GM03348 (cell line): ENCODE results near the gene TOP1.

Source experiments
- DNase-seq: peaks from one replicate; pipeline ENCODE4 v3.0.0; 2012; ENCODE audit warnings: low spot score

The TOP1 gene

DNA sequence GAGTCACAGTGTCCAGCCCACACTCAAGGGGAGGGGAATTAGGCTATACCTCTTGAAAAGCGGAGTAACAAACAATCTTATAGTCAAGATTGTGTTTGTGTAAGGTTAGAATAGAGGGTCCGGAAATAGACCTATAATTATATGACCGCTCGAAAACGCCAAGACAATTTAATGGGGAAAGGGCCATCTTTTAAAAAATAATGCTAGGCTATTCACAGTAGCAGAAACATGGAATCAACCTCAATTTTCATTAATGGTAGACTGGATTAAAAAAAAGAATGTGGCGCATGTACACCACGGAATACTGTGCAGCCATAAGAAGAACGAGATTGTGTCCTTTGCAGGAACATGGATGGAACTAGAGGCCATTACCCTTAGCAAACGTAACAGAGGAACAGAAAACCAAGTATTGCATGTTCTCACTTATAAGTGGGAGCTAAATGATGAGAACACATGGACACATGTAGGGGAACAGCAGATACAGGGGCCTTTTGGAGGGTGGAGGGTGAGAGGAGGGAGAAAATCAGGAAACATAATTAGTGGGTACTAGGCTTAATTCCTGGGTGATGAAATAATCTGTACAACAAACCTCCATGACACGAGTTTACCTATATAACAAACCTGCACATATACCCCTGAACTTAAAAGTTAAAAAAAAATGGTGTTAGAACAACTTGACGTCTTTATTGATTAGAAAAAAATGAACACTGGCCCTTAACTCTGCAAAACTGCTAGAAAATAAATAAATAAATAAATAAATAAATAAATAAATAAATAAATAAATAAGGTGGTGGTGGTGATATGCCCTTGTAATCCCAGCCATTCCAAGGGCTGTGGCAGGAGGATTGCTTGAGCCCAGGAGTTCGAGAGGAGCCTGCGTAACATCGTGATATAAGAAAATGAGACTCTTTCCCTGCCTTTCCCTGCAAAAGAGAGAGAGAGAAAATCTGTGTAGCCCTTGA, 30.3 kb downstream of the TOP1 start:
- DNase-seq = no peak

DNA sequence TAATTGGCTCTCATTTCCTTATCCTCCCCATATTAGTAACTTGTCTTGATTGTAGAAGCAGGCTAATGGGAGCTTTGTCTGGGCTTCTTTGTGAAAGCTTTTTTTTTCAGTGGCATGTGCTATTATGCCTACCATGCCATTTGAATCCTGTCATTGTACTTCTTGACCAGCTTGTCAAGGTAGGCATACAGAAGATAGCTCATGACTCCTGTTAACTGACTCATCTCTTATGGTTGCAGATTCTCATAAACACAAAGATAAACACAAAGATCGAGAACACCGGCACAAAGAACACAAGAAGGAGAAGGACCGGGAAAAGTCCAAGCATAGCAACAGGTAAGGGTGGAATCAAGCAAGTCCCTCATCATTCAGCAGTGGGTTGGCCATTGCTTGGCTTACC, 32.5 kb downstream of the TOP1 start:
- no peak for DNase-seq

DNA sequence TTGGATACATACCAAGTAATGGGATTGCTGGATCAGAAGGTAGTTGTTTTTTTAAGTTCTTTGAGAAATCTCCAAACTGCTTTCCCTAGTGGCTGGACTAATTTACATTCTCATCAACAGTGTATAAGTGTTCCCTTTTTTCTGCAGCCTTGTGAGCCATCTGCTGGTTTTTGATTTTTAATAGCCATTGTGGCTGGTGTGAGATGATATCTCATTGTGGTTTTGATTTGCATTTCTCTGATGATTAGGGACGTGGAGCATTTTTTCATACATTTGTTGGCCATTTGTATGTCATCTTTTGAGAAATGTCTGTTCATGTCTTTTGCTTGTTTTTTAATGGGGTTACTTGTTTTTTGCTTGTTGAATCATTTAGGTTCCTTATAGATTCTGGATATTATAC, 34.8 kb downstream of the TOP1 start:
- no peak for DNase-seq

DNA sequence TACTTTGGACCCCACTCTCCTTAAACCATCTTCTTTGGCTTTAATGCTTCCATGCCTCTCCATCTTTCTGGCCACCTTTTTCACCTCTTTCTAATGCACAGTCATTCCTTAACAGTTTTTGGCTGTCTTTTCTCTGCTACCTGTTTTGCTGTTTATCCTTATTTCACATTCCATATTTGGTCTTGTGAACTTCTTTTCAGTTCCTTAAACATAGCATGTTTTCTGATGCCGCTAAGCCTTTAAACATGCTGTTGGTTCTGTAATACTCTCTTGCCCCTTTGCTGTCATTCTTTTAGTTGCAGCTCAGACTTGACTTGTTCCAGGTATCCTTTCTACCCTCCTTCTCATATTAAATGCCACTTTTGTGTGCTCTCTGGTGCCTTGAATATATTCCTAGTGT, 35.8 kb downstream of the TOP1 start:
- no peak for DNase-seq

DNA sequence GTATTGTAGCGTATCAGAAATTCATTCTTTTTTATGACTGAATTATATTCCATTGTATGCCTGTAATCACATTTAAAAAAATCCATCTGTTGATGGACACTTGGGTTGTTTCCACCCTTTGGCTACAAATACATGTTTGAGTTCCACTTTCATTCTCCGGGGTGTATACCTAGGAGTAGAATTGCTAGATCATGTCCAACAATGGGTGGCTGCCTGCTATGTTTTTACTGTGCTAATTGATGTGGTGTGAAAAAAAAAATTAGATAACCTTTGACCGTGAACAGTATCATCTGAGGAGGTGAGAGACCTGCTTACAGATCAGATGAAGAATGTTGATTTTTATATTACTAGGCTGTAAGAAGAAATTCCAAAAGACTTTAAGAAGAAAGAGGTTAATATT, 37.1 kb downstream of the TOP1 start:
- DNase-seq = no peak

DNA sequence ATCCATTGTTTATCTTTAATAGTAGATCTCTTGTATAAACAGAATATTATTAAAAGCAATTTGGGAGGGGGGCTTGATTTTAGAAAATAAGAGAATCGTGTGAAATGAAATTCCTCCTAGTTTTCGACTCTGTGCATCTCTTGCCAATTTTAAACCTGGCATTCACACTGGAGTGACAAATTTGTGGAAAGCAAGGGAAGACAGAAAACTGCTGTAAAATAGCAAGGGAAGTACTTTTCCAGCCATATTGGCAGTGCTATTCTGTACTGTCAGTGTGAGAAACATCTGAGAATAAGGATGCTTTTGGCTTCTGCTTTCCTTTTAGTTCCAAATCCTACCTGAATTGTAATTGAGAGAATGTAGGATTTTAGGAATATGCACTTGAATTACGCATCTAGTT, 40.2 kb downstream of the TOP1 start:
- DNase-seq = no peak

DNA sequence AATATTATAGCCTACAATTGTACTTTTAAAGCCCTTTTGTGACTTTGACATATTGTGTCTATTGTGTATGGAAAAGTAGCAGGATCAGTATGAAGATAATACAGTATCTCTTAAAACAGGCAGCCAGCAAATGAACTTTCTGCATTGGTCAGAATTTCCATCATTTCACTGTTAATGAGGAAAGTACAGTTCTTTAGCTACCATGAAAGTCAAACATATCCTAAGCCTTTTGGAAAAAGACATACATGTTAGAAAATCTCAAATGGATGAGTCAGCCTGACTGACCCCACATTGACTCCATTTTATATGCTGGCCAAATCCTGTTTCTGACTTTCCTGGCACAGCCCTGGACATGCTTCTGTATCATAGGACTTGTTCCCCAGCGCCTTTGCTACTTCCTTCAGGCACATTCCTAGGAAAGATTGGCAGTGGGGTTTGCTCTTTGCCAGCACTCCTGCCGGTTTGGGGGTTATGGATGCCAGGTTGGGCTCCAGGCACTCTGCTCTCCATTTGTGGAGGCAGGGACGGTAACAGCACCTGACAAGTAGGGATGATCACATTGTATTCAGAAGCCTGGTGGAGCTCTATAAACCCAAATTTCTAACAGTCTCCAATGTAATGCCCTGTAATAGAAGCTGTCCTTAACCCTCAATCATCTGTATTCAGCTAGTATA, 43.7 kb downstream of the TOP1 start:
- DNase-seq = peak; percentile 75

DNA sequence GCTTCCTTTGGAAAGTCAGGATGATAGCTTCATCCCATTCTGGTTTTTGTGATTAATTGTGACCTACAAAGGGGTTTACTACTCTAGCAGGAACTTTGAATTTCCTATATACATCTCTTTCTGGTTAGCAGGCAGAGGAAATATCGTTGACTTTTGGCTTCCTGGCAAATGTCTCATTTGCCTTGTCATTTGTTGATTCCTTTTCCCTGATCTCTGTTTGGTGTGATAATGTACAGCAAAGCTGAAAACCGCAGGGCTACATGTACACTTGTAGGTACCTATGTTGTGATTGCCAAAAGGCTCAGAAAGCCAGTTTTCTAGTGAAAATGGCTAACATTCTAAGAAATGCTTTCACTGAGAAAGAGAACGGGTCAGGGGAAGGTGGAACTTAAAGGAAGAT, 44.3 kb downstream of the TOP1 start:
- no peak for DNase-seq

DNA sequence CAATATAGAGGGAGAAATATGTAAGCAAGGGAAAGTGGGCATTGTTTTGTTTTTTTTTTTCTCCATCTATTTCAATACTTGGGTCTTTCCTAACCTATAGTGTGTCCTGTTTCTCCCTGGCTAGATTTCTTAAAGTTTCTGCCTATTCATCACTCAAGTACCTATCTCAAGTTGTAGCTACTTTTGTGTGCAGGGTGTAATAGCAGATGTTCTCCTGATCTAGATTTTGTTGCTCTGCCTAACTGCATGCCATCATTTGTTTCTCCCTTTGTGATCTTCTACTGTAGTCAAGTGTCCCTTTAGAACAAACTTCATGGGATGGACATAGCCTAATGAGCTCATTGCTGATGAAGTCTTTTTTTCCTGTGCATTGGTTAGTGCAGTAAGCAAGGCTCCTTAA, 45.8 kb downstream of the TOP1 start:
- no peak for DNase-seq

DNA sequence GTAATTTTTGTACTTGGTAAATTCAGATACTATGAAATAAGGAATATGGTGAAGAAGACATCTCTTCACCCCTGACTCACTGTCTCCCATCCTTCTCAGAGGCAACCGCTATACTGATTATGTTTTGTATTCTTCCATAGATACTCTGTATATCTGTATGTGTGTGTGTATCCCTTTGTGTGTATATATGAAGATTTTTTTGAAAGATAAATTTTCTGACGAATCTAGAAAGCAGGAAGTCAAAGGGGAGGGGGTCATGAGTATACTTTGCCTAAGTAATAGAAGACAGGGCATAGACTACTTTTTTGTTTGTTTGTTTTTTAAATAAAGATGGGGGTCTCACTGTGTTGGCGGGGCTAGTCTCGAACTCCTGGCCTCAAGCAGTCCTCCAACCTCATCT, 48.2 kb downstream of the TOP1 start:
- no peak for DNase-seq

DNA sequence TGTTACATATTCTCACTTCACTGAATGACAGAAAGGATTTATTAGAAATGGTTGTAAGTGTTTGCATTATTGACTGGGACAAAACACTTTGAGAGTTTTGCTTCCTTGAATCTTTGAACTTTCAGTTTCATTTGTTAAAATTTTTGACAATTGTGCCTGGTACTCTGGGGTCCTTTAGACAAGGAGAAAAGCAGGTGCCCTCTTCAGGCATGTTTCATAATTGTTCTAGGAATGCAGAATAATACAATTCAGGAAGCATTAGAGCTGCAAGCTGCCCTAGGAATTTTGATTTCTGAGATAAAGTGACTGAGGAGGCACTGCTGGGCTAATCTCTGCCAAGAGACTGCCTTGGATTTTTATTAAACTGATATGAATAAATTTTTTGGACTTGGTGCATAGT, 49.7 kb downstream of the TOP1 start:
- DNase-seq = peak; percentile 73

DNA sequence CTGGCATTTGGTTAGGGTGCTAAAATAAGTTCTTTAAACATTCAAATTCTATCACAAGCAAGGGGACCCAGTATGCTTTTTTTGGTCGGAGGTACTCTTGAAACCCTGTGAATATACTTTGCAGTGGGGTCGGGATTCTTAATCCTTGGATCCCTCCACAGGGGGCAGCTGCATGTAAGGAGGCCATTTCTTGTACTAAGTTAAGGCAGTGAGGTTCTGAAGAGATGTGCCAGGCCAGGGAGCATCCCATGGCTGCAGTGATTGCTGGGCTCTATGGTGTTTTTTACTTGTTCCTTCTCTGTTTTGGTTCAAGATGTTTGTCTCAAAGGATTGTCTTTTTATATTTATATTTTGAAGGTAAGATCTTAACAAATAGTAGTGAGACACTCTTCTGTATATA, 50.4 kb downstream of the TOP1 start:
- DNase-seq = no peak

DNA sequence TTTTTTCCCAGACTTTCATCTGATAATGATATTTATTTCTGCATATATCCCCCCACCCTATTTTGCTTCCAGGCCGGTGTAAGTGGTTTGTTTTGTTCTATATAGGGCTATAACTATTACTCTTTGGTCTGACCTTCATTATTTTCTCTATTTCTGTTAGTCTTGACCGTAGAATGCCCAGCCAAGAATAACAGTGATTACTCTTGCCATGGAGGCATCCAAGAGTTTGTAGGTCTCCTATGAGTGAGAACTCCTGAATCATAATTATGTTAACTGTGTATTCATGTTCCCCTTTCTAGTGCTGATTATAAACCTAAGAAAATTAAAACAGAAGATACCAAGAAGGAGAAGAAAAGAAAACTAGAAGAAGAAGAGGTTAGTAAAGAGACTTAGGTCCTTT, 52.2 kb downstream of the TOP1 start:
- no peak for DNase-seq

DNA sequence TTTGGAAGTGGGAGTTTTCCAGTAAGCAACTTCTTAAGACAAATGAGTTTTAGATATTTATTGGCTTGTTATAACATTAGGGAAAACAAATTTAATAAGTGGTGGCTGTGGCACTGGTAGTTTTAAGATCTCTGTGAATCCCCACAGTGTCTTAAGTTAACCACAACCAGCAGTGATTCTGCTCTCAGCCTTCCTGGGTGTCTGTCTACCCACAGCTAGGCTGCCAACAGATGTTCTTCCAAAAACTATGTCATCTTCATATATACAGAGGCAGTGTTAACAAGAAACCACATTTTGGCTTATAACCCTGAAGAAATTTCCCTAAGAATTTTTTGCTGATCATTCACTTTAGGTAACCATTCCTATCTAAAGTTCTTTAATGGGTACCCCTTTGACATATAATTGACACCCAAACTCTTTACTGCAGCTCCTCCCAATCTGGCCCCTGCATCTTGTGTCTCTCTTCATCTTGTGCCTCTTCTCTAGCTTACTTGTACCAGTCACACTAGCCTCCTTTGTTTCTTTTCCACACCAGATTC, 52.7 kb downstream of the TOP1 start:
- DNase-seq = peak; percentile 33

DNA sequence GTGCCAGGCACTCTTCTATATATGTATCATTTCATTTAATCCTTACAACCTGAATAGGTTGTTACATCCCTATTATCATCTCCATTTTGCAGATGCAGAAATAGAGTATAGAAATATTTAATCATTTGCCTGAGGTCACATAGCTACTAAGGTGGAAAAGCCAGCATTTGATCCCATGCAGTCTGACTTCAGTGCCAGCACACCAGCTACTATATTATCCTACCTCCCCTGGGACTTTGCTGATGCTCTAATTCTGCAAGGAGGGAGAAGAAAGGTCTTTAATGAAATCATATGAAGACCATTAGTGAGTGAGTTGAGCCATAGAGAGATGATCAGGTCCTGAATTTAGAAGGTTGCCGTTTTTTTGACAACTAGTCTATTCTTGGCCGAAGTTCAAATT, 53.7 kb downstream of the TOP1 start:
- DNase-seq = no peak

DNA sequence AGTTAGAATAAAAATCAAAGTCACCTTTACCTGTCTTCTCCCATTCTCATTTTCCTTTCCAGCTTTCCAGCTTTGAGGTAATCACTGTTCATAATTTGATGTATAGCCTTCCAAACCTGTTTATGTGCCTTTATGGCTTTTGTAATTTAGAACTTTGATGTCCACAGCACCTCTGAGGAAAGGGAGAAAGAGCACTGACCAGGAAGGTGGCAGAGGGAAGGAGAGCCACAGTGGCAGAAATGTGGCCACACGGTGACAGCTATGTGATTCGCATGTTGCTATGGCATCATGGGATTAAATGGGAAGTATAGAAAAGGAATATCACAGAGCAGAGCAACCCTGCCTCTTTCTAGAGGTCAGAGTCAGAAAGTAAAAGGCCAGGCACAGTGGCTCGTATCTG, 57.0 kb downstream of the TOP1 start:
- no peak for DNase-seq

DNA sequence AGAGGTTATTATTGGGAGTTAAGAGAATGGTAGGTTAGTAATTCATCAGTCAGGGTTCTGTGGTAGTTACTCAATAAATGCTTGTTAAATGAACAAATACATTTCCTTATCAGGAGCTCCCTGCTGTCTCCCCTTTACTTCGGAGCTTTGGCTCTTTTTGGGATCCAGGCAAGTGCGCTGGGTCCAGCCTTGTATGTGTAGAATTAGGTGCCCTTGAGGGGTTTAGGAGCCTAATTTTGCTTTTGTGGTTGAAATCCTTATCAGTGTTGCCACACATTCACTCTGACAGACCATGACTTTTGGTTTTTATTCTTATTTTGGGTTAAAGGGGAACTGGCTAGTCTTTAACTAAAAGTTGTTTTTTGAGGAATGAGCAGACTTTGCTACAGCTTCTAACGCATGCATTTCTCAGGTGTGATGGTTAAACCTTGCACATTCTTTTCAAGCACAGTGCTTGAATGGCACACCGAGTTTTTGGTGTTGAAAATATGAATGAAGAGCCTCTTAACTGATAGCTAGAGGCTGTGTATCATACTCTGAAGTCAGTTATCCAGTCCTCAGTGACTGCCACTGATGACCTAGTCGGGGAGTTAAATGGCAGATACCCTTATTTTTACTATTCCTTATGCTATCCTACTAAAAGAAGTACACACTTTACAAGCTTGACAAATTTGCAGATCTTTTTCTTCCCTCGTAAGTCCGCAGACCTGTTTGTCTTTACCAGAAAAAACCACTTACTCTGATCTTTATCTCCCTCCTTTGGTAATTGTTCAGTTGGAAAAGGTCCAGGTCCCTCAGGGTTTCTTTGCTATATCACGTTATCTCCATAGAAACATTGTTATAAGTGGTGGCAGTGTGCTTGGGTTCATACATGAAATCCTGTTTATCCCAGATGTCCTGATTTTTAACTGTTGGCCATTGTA, 58.0 kb downstream of the TOP1 start:
- DNase-seq = no peak

DNA sequence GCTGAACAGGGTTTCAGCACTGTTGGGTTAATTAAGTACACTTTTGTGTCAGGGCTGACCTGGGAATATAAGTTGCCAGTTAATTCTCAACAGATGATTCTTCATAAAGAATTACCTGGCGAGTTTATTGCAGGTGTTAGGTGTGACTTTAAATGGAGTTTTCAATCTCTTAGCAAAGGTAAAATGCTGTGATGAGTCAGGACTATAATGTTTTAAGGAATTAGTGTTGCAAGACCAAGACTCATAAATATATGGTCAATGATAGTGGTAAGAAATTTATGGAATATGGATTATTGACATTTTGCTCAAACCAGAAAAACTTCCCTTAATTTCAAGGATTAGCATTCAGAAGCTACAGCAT, 58.7 kb downstream of the TOP1 start:
- DNase-seq = no peak

DNA sequence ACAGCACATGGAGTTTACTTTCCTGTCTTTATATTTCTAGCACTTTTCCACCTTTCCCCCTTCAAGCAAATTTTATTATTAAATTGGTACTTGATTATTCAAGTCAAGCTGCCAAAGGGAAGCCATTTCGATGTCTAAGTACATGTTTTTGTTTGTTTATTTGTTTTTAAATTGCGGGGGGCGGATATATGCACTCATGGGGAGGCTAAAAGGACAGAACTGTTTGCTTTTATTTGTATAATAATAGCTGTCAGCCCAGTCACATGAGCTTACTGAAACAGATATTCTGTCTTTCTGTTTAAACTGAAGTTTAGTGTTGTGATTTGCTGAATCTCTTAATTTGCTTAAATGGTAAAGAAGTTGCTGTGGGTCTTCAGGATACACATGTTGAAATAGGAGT, 59.2 kb downstream of the TOP1 start:
- no peak for DNase-seq

DNA sequence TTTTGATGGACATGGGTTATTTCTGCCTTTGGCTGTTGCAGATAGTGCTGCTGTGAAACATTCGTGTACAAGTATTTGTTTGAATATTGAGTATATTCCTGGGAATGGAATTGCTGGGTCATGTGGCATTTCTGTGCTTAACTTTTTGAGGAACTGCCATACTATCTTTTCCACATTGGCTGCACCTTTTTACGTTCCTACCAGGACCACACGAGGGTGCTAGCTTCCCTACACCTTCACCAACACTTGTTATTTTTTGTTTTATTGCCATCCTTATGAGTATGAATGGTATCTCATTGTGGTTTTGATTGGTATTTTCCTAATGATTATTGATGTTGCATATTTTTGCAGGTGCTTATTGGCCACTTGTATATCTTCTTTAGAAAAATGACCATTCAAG, 60.9 kb downstream of the TOP1 start:
- DNase-seq = no peak

DNA sequence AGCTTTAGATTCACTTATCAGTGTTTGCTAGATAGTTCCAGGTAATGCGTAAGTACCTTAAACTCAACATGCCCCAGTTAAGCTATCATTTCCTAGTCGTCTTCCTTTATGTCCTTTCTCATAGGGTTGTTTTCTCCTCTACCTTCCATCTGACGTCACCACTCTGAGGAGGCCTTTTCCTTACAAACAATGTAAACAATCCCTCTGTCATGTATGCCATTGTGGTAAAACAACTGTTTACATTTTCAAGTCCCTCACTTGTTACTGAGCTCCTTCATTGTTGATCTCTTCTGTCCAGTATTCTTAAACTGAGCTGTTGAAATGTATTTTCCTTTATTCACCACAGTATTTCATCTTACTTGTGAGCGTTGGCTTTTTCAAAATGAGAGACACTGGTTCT, 63.3 kb downstream of the TOP1 start:
- no peak for DNase-seq

DNA sequence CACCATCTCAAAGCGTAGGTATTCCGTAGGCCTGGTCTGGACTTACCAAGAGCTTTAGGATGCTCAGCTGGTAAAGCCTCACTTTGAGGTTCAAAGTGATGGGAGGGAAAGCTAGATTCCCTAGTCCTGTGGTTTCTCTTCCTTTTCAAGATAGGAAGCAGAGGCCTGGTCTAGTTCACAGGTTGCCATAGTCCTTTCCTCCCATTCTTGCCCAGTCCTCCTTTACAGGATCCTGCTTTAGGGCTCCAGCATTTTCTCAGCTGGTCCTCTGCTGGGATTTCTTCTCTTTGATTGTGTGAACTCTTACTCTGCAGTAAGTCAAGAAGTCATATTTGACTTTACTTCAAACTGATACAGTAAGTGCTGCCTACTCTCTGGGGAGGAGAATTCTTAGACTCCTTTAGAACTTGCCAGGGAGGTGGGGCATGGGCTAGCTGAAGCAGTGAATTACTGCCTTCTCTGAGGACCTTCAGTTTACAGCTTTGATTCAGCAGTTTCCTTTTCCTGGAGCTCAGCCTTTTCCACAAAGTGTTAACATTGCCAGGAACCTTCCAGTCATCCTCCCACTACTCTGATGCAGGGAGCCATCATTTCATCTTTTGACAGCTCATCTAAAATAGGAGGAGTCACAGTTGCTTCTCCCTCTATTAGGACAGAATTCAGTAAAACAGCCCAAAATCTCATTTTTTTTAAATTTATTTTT, 65.9 kb downstream of the TOP1 start:
- peak; percentile 20 for DNase-seq
